ENCODE measurements around the gene SAMD10. TPM values are rescaled to one million over a fixed set of nuclear protein-coding genes. Genes with fewer than 3 reads are reported as not detected.

SAMD10 gene
- 0.39 and 0.65 TPM in 2 replicates for total RNA-seq

GRCh38 chr20:63979557-63980316 lies at the start of gene SAMD10:
TSS of gene SAMD10 (minus strand) at chr20:63979642. CDS start at chr20:63979467, 175 bp downstream.

GRCh38 chr20:63980806-63981728 lies 1.6 kb upstream of the SAMD10 start, which contains the start of gene PRPF6:
TSS of gene PRPF6 (plus strand) at chr20:63981132. CDS start at chr20:63981246, 114 bp downstream.

GRCh38 chr20:63969838-63970713 lies 9.4 kb downstream of the SAMD10 start, which contains the start of gene ZNF512B:
TSS of gene ZNF512B (minus strand) at chr20:63969930. CDS start at chr20:63967950, 1,980 bp downstream.

GRCh38 chr20:63955827-63956663 lies 23.4 kb downstream of the SAMD10 start, which contains the start of gene UCKL1:
TSS of gene UCKL1 (minus strand) at chr20:63956416. CDS start at chr20:63956372, 44 bp downstream.

Small RNA genes within 50 kb of the gene (small RNA-seq; reads per million reads assigned to genes)
- gene MIR647, result not detected

Other genes with a start within 250 kb of the SAMD10 start
- 2.4 and 5.1 TPM in 2 replicates for gene LIME1, start 243.0 kb downstream of the SAMD10 start, total RNA-seq
- 41.2 and 56.8 TPM in 2 replicates for gene SLC2A4RG, start 239.9 kb downstream of the SAMD10 start, total RNA-seq
- 1.6 and 1.8 TPM in 2 replicates for gene ZBTB46, start 148.4 kb downstream of the SAMD10 start, total RNA-seq
- gene ABHD16B, start 118.1 kb downstream of the SAMD10 start, total RNA-seq, result not detected in 2 replicates
- gene TPD52L2, start 114.4 kb downstream of the SAMD10 start, total RNA-seq, result 66.0 and 103 TPM in 2 replicates
- gene DNAJC5, start 84.5 kb downstream of the SAMD10 start, total RNA-seq, result 34.5 and 56.6 TPM in 2 replicates
- 21.1 and 21.6 TPM in 2 replicates for gene UCKL1, start 23.2 kb downstream of the SAMD10 start, total RNA-seq
- 15.3 and 15.6 TPM in 2 replicates for gene ZNF512B, start 9.7 kb downstream of the SAMD10 start, total RNA-seq
- 47.6 and 61.6 TPM in 2 replicates for gene PRPF6, start 1.5 kb upstream of the SAMD10 start, total RNA-seq
- 1.6 and 2.0 TPM in 2 replicates for gene C20orf204, start 56.5 kb upstream of the SAMD10 start, total RNA-seq
- gene SOX18, start 70.0 kb upstream of the SAMD10 start, total RNA-seq, result 0.11 TPM in 1 of 2 replicates, not detected in the other
- gene TCEA2, start 83.6 kb upstream of the SAMD10 start, total RNA-seq, result 12.0 and 34.5 TPM in 2 replicates
- 10.2 and 19.7 TPM in 2 replicates for gene RGS19, start 99.9 kb upstream of the SAMD10 start, total RNA-seq
- 1.3 and 2.0 TPM in 2 replicates for gene OPRL1, start 100.4 kb upstream of the SAMD10 start, total RNA-seq
- not detected in 2 replicates for gene LKAAEAR1, start 104.8 kb upstream of the SAMD10 start, total RNA-seq
- not detected in 2 replicates for gene NPBWR2, start 127.9 kb upstream of the SAMD10 start, total RNA-seq
- gene MYT1, start 184.8 kb upstream of the SAMD10 start, total RNA-seq, result under 0.01 TPM in 1 of 2 replicates, not detected in the other

Measured in placental epithelial cell (primary cell).